Measurements from ENCODE around the gene RAD51B.
"Not testable (repeated sequence)": the region's sequence is repeated elsewhere in the genome, so short reads cannot be mapped to it uniquely, and the experiment has no call there.

RAD51B gene

GRCh38 chr14:68286667-68287066, 467.1 kb downstream of the RAD51B start:
- ChIA-PET POLR2A (ENCODE audit: low non-redundant PET) (no interaction called here), CTCF (interaction anchor here (0.6 kb wide), 1 partner anchor 393 kb away, joined by 3 read pairs; no protein-coding TSS in a partner anchor)
- no peak overlapping the region for H3K27ac ChIP-seq
- DNase-seq (ENCODE audit: low spot score): peak; percentile 23
- TF ChIP-seq CTCF (conservative IDR thresholded peaks at IDR 0.05; ENCODE audit: low read depth): no peak

GRCh38 chr14:68289452-68289851, 469.9 kb downstream of the RAD51B start:
- H3K27ac ChIP-seq; DNase-seq (ENCODE audit: low spot score); POLR2A ChIA-PET (ENCODE audit: low non-redundant PET): not testable (repeated sequence)
- CTCF ChIA-PET: interaction anchor here (0.6 kb wide), 1 partner anchor 131 kb away, joined by 4 read pairs; no protein-coding TSS in a partner anchor

- ChIA-PET POLR2A (ENCODE audit: low non-redundant PET) (no interaction called here), CTCF (no interaction called here)
- H3K27ac ChIP-seq: no peak overlapping the region
- DNase-seq (ENCODE audit: low spot score): no peak
- TF ChIP-seq CTCF (conservative IDR thresholded peaks at IDR 0.05; ENCODE audit: low read depth): no peak
Observed at GRCh38 chr14:68291820-68292219, 472.2 kb downstream of the RAD51B start.

GRCh38 chr14:68292441-68293215, 473.0 kb downstream of the RAD51B start:
- CTCF ChIA-PET: no interaction called here
- H3K27ac ChIP-seq: no peak overlapping the region
- no peak for DNase-seq (ENCODE audit: low spot score)
- POLR2A ChIA-PET (ENCODE audit: low non-redundant PET): no interaction called here
- no peak for TF ChIP-seq CTCF (conservative IDR thresholded peaks at IDR 0.05; ENCODE audit: low read depth)

- ChIA-PET CTCF (interaction anchor here (0.9 kb wide), 1 partner anchor 30 kb away, joined by 4 read pairs; no protein-coding TSS in a partner anchor), POLR2A (ENCODE audit: low non-redundant PET) (no interaction called here)
- no peak for DNase-seq (ENCODE audit: low spot score)
- TF ChIP-seq CTCF (conservative IDR thresholded peaks at IDR 0.05; ENCODE audit: low read depth): no peak
- H3K27ac ChIP-seq: no peak overlapping the region
Observed at GRCh38 chr14:68293404-68293803, 473.8 kb downstream of the RAD51B start.

- H3K27ac ChIP-seq: no peak overlapping the region
- ChIA-PET POLR2A (ENCODE audit: low non-redundant PET) (no interaction called here), CTCF (no interaction called here)
- TF ChIP-seq CTCF (conservative IDR thresholded peaks at IDR 0.05; ENCODE audit: low read depth): no peak
- no peak for DNase-seq (ENCODE audit: low spot score)
Observed at GRCh38 chr14:68295316-68295816, 475.8 kb downstream of the RAD51B start.

- TF ChIP-seq CTCF (conservative IDR thresholded peaks at IDR 0.05; ENCODE audit: low read depth): no peak
- no peak overlapping the region for H3K27ac ChIP-seq
- ChIA-PET CTCF (no interaction called here), POLR2A (ENCODE audit: low non-redundant PET) (no interaction called here)
- no peak for DNase-seq (ENCODE audit: low spot score)
Observed at GRCh38 chr14:68297039-68297438, 477.5 kb downstream of the RAD51B start.

Measured in RWPE1 (cell line).